HG03025 (cell line): ENCODE data around the gene SWSAP1.
"Not testable (repeated sequence)": the region's sequence is repeated elsewhere in the genome, so short reads cannot be mapped to it uniquely, and the experiment has no call there.

ENCODE experiments used
- ATAC-seq: cut with Tn5 transposase; IDR thresholded peaks from one replicate; pipeline ENCODE4 v1.9.1; 2021; ENCODE audit warnings: mild to moderate bottlenecking, moderate library complexity; ENCODE audit not compliant: unreplicated experiment, low FRiP score

SWSAP1 gene

GRCh38 chr19:11354102-11354501 lies 20.4 kb upstream of the SWSAP1 start:
- not testable (repeated sequence) for ATAC-seq

GRCh38 chr19:11355160-11356073 lies 19.0 kb upstream of the SWSAP1 start, which contains the start of gene PLPPR2:
Gene PLPPR2, plus strand, starts transcription at chr19:11355432. Its CDS starts 2,242 bp downstream, at chr19:11357674.
- ATAC-seq, result no peak

- ATAC-seq, result no peak
Measured at GRCh38 chr19:11356074-11356397, 18.4 kb upstream of the SWSAP1 start.

DNA sequence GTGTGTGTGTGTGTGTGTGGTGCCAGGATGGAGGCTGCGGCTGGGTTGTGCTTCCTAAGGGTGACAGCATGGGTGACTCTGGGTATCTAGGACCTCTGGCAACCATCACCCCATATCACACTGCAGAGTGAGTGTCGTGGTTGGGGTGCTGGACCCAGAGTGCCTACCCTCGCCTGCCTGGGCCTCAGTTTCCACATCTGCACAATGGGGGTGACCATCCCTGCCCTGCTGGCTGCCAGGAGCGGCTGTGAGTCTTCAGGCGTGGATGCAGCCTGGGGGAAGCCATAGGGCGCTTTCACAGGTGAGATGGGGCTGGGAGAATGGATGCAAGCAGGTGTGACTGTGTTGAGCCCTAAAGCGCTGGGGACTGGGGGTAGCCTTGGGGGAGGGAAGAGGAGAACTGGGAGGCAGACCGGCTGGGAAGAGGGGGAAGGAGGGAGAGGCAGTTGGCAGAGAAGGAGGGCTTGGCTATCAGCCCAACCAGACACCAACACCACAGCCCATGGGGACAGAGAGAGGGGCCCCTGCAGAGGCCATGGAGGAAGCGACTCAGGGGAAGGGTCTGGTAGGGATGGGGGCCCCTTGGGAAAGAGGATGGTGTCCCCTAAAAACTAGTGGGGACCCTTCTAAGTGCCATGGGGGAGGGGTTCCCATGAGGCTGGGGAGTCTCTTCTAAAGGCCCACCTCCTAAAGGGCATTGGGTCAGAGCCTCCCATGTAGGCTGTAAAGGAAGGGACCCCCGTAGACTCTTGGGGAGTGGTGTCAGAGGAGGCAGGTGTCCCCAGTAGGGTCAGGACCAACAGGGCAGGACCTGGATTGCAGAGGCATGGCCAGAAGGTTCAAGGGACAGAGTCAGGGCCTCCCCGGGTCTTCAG lies 17.6 kb upstream of the SWSAP1 start:
- ATAC-seq, result no peak

DNA sequence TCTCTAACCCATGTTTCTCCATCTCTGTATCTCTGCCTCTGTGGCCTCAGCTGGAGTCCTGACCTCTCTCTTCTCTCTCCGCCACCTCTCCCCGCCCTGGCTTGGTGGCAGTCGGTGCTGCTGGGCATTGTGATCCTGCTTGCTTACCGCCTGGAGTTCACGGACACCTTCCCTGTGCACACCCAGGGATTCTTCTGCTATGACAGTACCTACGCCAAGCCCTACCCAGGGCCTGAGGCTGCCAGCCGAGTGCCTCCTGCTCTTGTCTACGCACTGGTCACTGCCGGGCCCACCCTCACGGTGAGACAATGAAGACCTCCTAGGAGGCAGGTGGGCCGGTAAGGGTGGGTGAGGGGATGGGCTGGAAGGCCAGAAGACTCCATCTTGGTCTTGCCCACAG lies 15.0 kb upstream of the SWSAP1 start:
- no peak for ATAC-seq

- no peak for ATAC-seq
Measured at GRCh38 chr19:11361037-11361770, 13.3 kb upstream of the SWSAP1 start.

DNA sequence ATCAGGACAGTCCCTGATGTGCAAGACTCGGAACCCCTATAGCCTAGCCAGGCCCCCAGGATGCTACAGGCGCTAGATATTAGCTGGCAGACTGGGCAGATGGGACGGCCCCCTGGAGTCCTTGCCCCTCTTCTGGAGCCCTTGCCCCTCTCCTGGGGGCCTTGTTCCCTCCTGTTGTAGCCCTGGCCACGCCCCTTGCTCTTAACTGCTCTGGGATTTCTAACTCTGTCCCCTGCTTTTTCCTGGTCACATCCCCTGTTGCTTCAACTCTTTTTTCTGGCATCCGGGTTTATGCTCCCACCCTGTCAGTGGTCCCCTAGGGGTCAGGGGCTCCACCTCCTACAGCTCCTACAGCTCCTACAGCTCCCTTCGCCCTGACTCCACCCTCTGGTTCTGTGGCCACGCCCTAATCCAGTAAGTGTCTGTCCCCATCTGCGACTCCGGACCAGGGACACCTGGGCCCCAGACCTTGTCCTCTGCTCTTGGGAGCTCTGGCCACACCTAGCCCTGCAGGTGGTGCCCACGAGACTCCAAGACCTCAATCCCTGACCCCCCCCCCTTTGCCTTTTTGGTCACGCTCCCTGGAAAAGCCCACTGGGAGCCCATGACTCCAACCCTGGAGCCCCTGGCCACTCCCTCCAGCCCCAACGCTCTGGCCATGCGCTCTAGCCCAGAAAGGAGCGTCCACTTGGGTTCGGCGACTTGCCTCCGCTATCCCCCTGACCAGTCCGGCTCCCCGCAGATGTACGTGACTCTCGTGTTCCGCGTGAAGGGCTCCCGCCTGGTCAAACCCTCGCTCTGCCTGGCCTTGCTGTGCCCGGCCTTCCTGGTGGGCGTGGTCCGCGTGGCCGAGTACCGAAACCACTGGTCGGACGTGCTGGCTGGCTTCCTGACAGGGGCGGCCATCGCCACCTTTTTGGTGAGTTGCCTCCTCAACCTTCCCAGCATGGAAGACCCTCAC lies 12.4 kb upstream of the SWSAP1 start:
- no peak for ATAC-seq

DNA sequence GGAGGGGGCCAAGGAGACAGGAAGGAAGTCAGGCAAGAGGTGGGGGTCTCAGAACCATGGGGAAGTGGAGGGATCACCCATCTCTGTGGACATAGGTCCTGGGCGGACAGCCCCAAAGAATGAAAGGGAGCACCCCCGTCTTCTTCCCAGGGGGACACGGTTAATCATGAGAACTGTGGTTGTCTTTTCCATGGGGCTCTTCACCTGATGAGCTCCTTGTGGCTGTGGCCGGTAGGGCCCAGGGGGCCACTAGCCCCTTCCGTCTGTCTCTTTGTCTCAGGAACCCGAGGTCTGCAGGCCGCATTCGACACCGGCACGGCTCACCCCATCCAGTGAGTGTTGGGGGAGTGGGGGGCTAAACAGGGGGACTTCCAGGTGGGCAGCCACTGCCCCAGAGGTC lies 10.6 kb upstream of the SWSAP1 start:
- ATAC-seq, result no peak

DNA sequence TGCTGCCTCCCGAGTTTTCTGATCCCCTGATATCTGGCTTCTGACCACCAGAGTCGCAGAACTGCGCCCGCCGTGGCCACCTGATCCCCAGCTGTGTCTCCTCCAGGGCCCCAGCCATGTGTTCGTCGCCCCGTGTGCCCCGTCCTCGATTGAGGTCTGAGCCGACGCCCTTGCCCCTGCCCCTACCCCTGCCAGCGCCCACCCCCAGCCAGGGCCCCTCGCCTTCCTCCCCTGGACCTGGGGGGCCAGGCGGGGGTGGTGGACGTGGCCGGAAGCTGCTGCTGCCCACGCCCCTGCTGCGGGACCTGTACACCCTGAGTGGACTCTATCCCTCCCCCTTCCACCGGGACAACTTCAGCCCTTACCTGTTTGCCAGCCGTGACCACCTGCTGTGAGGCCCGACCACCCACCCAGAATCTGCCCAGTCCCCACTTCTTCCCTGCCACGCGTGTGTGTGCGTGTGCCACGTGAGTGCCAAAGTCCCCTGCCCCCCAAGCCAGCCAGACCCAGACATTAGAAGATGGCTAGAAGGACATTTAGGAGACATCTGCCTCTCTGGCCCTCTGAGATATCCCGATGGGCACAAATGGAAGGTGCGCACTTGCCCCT lies 10.1 kb upstream of the SWSAP1 start:
- no peak for ATAC-seq

DNA sequence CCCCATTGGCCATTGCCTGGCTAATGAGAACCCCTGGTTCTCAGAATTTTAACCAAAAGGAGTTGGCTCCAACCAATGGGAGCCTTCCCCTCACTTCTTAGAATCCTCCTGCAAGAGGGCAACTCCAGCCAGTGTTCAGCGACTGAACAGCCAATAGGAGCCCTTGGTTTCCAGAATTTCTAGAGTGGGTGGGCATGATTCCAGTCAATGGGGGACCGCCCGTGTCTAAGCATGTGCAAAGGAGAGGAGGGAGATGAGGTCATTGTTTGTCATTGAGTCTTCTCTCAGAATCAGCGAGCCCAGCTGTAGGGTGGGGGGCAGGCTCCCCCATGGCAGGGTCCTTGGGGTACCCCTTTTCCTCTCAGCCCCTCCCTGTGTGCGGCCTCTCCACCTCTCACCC lies 9.5 kb upstream of the SWSAP1 start:
- ATAC-seq, result no peak

GRCh38 chr19:11365557-11366117 lies 8.8 kb upstream of the SWSAP1 start:
- no peak for ATAC-seq

DNA sequence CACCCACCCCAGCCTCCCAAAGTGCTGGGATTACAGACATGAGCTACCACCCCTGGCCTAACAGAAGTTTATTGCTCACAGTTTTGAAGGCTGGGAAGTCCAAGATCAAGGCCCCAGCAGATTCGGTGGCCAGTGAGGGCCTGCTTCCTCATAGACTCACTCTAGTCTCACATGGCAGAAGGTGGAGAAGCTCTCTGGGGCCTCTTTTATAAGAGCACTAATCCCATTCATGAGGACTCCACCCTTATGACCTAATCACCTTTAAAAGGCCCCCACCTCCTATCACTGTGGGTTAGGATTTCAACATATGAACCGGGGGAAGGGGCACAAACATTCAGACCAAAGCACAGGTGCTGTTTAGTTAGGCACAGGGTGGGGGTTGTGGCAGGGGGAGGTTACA lies 6.9 kb upstream of the SWSAP1 start:
- ATAC-seq, result no peak

DNA sequence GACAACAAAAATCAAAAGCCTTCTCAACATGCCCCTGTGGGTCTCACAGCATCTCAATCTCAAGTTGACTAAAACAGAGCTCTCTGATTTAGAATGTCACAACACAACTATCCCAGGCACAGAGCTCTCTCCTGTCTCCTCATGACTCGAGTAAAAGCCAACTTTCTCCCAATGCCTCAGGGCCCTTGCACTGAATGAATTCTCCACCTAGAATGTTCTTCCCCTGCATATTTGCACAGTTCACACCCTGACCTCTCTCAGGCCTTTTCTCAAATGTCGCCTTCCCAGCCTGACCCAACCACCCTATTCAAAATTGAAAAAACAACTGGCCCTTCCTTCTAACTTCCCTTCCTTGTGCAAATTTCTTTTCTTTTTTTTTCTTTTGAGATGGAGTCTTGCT lies 3.7 kb upstream of the SWSAP1 start:
- ATAC-seq, result no peak

DNA sequence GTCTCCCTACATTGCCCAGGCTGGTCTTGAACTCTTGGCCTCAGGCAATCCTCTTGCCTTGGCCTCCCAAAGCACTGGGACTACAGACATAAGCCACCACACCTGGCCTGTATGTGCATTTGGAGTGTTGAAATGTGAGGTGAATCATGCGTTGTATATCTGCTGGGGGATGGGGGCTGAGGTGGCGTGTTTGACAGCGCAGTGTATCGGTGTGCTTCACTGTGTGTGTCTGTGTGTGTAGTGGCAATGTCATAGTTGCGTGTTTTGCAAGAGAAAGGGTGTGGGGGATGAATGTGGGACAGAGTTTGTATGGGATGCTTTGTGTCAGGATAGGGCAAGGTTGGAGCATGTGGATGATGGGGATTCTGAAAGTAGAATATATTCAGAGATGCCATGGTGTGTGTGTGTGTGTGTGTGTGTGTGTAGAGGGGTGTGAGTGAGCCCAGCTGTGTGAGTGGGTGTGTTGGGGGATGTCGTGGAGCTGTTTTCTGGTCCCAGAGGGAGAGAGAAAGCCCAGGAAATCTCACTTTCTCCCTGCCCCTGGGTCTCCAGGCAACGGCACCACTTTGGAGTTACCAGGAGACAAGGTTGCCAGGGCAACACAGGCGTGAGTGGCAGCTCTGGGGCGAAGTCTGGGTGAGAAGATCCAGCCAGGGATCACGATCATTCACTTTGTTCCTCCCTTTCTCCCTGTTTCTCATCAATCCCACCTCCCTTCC lies 1.1 kb upstream of the SWSAP1 start:
- ATAC-seq, result no peak

DNA sequence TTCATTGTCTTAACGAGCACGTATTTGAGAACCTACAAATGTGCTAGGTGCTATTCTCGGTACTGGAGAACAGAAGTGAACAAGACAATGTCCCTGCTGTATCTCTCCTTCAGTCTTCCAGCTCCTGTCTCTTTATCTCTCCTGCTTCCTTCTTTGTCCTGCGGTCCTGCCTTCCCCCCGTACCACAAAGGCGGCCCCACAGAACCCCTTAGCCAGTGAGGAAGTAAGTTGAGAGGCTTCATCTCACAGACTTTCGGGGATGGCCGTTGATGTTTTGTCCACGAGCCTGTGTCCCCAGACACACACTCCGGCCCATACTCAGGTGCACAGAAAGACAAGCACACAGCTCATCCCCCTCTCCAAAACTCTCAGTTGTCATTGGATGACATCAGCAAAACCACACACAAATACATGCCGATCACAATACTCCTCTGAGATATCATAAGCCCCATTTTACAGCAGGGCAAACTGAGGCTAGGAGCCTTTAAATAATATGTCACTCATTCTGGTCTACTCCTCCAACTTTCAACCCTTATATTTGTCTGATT lies 507 bp upstream of the SWSAP1 start:
- no peak for ATAC-seq

GRCh38 chr19:11375143-11375948 lies 880 bp downstream of the SWSAP1 start:
- ATAC-seq, result no peak

- ATAC-seq, result no peak
Measured at GRCh38 chr19:11377237-11377636, 2.8 kb downstream of the SWSAP1 start.
